Thyroid gland (tissue), 4 donors: Measurements from ENCODE around the gene SLCO2A1. TPM values are rescaled to one million over a fixed set of nuclear protein-coding genes. Genes with fewer than 3 reads are reported as not detected.

Source experiments
- DNase-seq, 2 donors: peaks; one replicate each; pipeline ENCODE4 v3.0.0-alpha.2; 2019
- H3K27ac ChIP-seq, 3 donors: fragments of 200-600 bp; sonication (generic); 1 replicate in 2 of 3; 2 replicates in 1 of 3; pipeline ENCODE4 v1.5.1; 2016 to 2019; ENCODE audit warnings: mild to moderate bottlenecking in 1 of 3, moderate library complexity in 1 of 3
- H3K27me3 ChIP-seq: fragments of 200-600 bp; sonication (generic); one replicate; pipeline ENCODE4 v1.5.1; 2019
- H3K36me3 ChIP-seq, 2 donors: fragments of 200-600 bp; sonication (generic); one replicate each; pipeline ENCODE4 v1.5.1; 2016 to 2019
- H3K4me1 ChIP-seq, 2 donors: fragments of 200-600 bp; sonication (generic); one replicate each; pipeline ENCODE4 v1.5.1; 2017 to 2019
- H3K4me3 ChIP-seq, 3 donors: fragments of 200-600 bp; sonication (generic); replicated peaks in 1 of 3; 1 replicate in 2 of 3; 2 replicates in 1 of 3; pipeline ENCODE4 v1.5.1; 2016; ENCODE audit warnings: mild to moderate bottlenecking in 1 of 3
- H3K9me3 ChIP-seq: fragments of 200-600 bp; sonication (generic); one replicate; pipeline ENCODE4 v1.5.1; 2017
- CTCF ChIP-seq, 6 experiments: fragments of 200-600 bp in 3 of 6; fragments of 450-650 bp in 3 of 6; sonication (generic) in 3 of 6; IDR thresholded peaks; one replicate each; pipeline ENCODE4 v1.5.1; 2016 to 2019; ENCODE audit warnings: antibody characterized with exemption in 6 of 6, mild to moderate bottlenecking in 2 of 6, inconsistent platforms in 1 of 6, moderate library complexity in 1 of 6
- POLR2A ChIP-seq, 2 donors: fragments of 450-650 bp; IDR thresholded peaks; one replicate each; pipeline ENCODE4 v1.6.1; 2017; ENCODE audit warnings: antibody characterized with exemption in 2 of 2, mild to moderate bottlenecking in 2 of 2, moderate library complexity in 1 of 2
- WGBS, 2 donors: methylation state at CpG; one replicate each; pipeline ENCODE4 v1.1.5; 2017; 5-methylcytosine and 5-hydroxymethylcytosine counted together
- intact Hi-C: fragments of 100-400 bp; cut with DNase I; formaldehyde crosslinking; loops from one replicate; pipeline ENCODE4 v1.15.1; 2023
- total RNA-seq, 4 donors: library from RNA; depleted of rRNA; stranded (reverse); fragments of >200 nt; gene quantifications; one replicate each; pipeline ENCODE4 v1.2.3, GENCODE V29; 2016

Gene SLCO2A1
- total RNA-seq, 4 donors from 2014 or later, result 26.0 to 76.6 (median 41.0) TPM

GRCh38 chr3:133939463-133939835, 90.3 kb downstream of the SLCO2A1 start:
- no peak overlapping the region for H3K27ac ChIP-seq
- WGBS, 2 donors, result 86 to 94% methylated on average over 1 of the region's 1 CpG
- H3K27me3 ChIP-seq, result no peaks in the 10 kb centered on the region
- TF ChIP-seq CTCF (IDR thresholded peaks at IDR 0.05), result no peak
- no peak for TF ChIP-seq POLR2A (IDR thresholded peaks at IDR 0.05)
- no peak overlapping the region for H3K4me3 ChIP-seq
- H3K4me1 ChIP-seq, result peaks cover 0 to 9% of the 10 kb centered on the region in 2 donors
- no peaks in the 10 kb centered on the region for H3K9me3 ChIP-seq
- peaks cover 8 to 16% of the 10 kb centered on the region in 2 donors for H3K36me3 ChIP-seq
- intact Hi-C loops, result loop anchor here (10.0 kb wide), 1 partner anchor 275 kb away; no protein-coding TSS in a partner anchor
- DNase-seq, result no peak

GRCh38 chr3:133938770-133939462, 90.8 kb downstream of the SLCO2A1 start:
- DNase-seq, result no peak
- Histone ChIP-seq H3K9me3 (no peaks in the 10 kb centered on the region), H3K4me1 (peaks cover 0 to 5% of the 10 kb centered on the region in 2 donors), H3K4me3 (no peak overlapping the region), H3K36me3 (peaks cover 8 to 16% of the 10 kb centered on the region in 2 donors), H3K27me3 (no peaks in the 10 kb centered on the region), H3K27ac (no peak overlapping the region)
- no peak for TF ChIP-seq CTCF (IDR thresholded peaks at IDR 0.05)
- TF ChIP-seq POLR2A (IDR thresholded peaks at IDR 0.05), result no peak
- WGBS, 2 donors, result 85 to 100% methylated on average over 1 to 2 of the region's 2 CpGs
- intact Hi-C loops, result loop anchor here (10.0 kb wide), 1 partner anchor 276 kb away; no protein-coding TSS in a partner anchor

GRCh38 chr3:133937756-133938601, 91.7 kb downstream of the SLCO2A1 start:
- intact Hi-C loops, result loop anchor here (10.0 kb wide), 1 partner anchor 277 kb away; no protein-coding TSS in a partner anchor
- no peak for DNase-seq
- Histone ChIP-seq H3K4me3 (no peak overlapping the region), H3K9me3 (no peaks in the 10 kb centered on the region), H3K36me3 (peaks cover 5 to 16% of the 10 kb centered on the region in 2 donors), H3K27me3 (no peaks in the 10 kb centered on the region), H3K27ac (no peak overlapping the region), H3K4me1 (no peaks in the 10 kb centered on the region)
- no peak for TF ChIP-seq CTCF (IDR thresholded peaks at IDR 0.05)
- no peak for TF ChIP-seq POLR2A (IDR thresholded peaks at IDR 0.05)
- WGBS, 2 donors, result 81 to 88% methylated on average over 9 to 10 of the region's 10 CpGs

GRCh38 chr3:133937061-133937686, 92.6 kb downstream of the SLCO2A1 start:
- Histone ChIP-seq H3K27ac (no peak overlapping the region), H3K27me3 (no peaks in the 10 kb centered on the region), H3K36me3 (peaks cover 0 to 16% of the 10 kb centered on the region in 2 donors), H3K4me1 (no peaks in the 10 kb centered on the region), H3K9me3 (no peaks in the 10 kb centered on the region), H3K4me3 (no peak overlapping the region)
- WGBS, 2 donors, result 80 to 87% methylated on average over 8 of the region's 8 CpGs
- TF ChIP-seq POLR2A (IDR thresholded peaks at IDR 0.05) (no peak), CTCF (IDR thresholded peaks at IDR 0.05) (no peak)
- DNase-seq, result no peak
- intact Hi-C loops, result loop anchor here (10.0 kb wide), 1 partner anchor 278 kb away; no protein-coding TSS in a partner anchor
